A549 (cell line): ENCODE measurements around the gene ERFE. TPM values are rescaled to one million over a fixed set of nuclear protein-coding genes. Genes with fewer than 3 reads are reported as not detected.
"Not testable (repeated sequence)": the region's sequence is repeated elsewhere in the genome, so short reads cannot be mapped to it uniquely, and the experiment has no call there.

Experiments used
- ATAC-seq, 2 experiments: fragments of 200-7000 bp in 1 of 2; fragments of >200 bp in 1 of 2; cut with Nextera tagmentation in 1 of 2; cut with Tn5 transposase in 1 of 2; 3 replicates each; pipeline versions ENCODE4 v1.8.0 to v1.9.1; 2018 to 2020; ENCODE audit warnings: mild to moderate bottlenecking in 1 of 2, moderate library complexity in 1 of 2
- CTCF ChIA-PET: fragments of 300-600 bp; sonication (Branson Sonifier 250); formaldehyde crosslinking; extraction: SDS; loops from one replicate; lab custom pipeline; 2021; ENCODE audit warnings: antibody characterized with exemption, inconsistent platforms; lab: Yijun Ruan, JAX
- POLR2A ChIA-PET: fragments of 350-600 bp; formaldehyde crosslinking; extraction: SDS; loops from one replicate; lab custom pipeline; 2021; ENCODE audit warnings: antibody characterized with exemption, inconsistent platforms; lab: Yijun Ruan, JAX
- DNase-seq, 2 experiments: peaks; one replicate each; pipeline versions ENCODE4 v3.0.0 to v3.0.0-alpha.2; 2011 to 2016; ENCODE audit warnings: low read depth in 1 of 2, low spot score in 1 of 2
- FAIRE-seq: peaks from 2 replicates; lab custom pipeline; 2011; peaks lifted over from hg19 to GRCh38; lab: Jason Lieb, UNC
- H3K27ac ChIP-seq, 2 experiments: fragments of >200 bp; sonication (Bioruptor Twin); formaldehyde crosslinking; 3 replicates each; pipeline ENCODE4 v1.5.1; 2016 to 2017
- H3K4me1 ChIP-seq: fragments of >200 bp; sonication (Bioruptor Twin); formaldehyde crosslinking; 3 replicates; pipeline ENCODE4 v1.6.1; 2016
- H3K4me2 ChIP-seq: fragments of >200 bp; sonication (Bioruptor Twin); formaldehyde crosslinking; 3 replicates; pipeline ENCODE4 v1.6.1; 2016
- H3K4me3 ChIP-seq: fragments of >200 bp; sonication (Bioruptor Twin); formaldehyde crosslinking; 3 replicates; pipeline ENCODE4 v1.5.1; 2016
- H3K9me3 ChIP-seq: fragments of >200 bp; sonication (Bioruptor Twin); formaldehyde crosslinking; 3 replicates; pipeline ENCODE4 v1.6.1; 2016
- ATOH8 ChIP-seq: fragments of 250-450 bp; sonication (Bioruptor Pico); IDR thresholded peaks from 2 replicates; pipeline ENCODE4 v1.5.0; 2020; ENCODE audit warnings: low read depth, mild to moderate bottlenecking, moderate library complexity
- BCL3 ChIP-seq: fragments of >200 bp; sonication (Bioruptor Twin); formaldehyde crosslinking; IDR thresholded peaks from 3 replicates; pipeline ENCODE4 v1.6.1; 2016
- CBX2 ChIP-seq: fragments of 200-600 bp; sonication (generic); IDR thresholded peaks from 2 replicates; pipeline ENCODE4 v1.6.1; 2016; ENCODE audit warnings: low read depth, mild to moderate bottlenecking, borderline replicate concordance
- CEBPB ChIP-seq, 2 experiments: fragments of >200 bp in 1 of 2; sonication (Bioruptor Twin) in 1 of 2; formaldehyde crosslinking in 1 of 2; IDR thresholded peaks; 2 replicates each; pipeline ENCODE4 v1.6.1; 2012 to 2016
- EHF ChIP-seq: fragments of 250-450 bp; sonication (Bioruptor Pico); IDR thresholded peaks from 2 replicates; pipeline ENCODE4 v1.5.0; 2020; ENCODE audit warnings: mild to moderate bottlenecking
- ESRRA ChIP-seq: fragments of 150-350 bp; IDR thresholded peaks from 2 replicates; pipeline ENCODE4 v1.6.1; 2014; ENCODE audit warnings: mild to moderate bottlenecking, low read length, borderline replicate concordance
- FOSL2 ChIP-seq, 2 experiments: fragments of 450-650 bp in 1 of 2; fragments of >200 bp in 1 of 2; sonication (Bioruptor Twin) in 1 of 2; formaldehyde crosslinking; IDR thresholded peaks; 2 replicates each; pipeline versions ENCODE4 v1.5.0 to v1.6.1; 2016 to 2020; ENCODE audit warnings: mild to moderate bottlenecking in 1 of 2, moderate library complexity in 1 of 2
- GATA3 ChIP-seq: IDR thresholded peaks from 2 replicates; pipeline ENCODE4 v1.6.1; 2012; ENCODE audit warnings: borderline replicate concordance
- HDAC2 ChIP-seq: fragments of 200-600 bp; sonication (generic); IDR thresholded peaks from 2 replicates; pipeline ENCODE4 v1.6.1; 2016
- HES2 ChIP-seq: fragments of >200 bp; sonication (Bioruptor Twin); formaldehyde crosslinking; IDR thresholded peaks from 2 replicates; pipeline ENCODE4 v1.6.1; 2016
- HOXA7 ChIP-seq: fragments of 250-450 bp; sonication (Bioruptor Pico); IDR thresholded peaks from 2 replicates; pipeline ENCODE4 v1.5.0; 2020; ENCODE audit warnings: mild to moderate bottlenecking, moderate library complexity
- JUNB ChIP-seq: fragments of >200 bp; sonication (Bioruptor Twin); formaldehyde crosslinking; IDR thresholded peaks from 2 replicates; pipeline ENCODE4 v1.6.1; 2016
- KDM1A ChIP-seq: fragments of 200-600 bp; sonication (generic); IDR thresholded peaks from 2 replicates; pipeline ENCODE4 v1.6.1; 2016; ENCODE audit warnings: low read depth, mild to moderate bottlenecking
- MAX ChIP-seq: IDR thresholded peaks from 2 replicates; pipeline ENCODE4 v1.6.1; 2012
- MYC ChIP-seq: IDR thresholded peaks from 2 replicates; pipeline ENCODE4 v1.6.1; 2012; ENCODE audit warnings: mild to moderate bottlenecking, inconsistent platforms, low read length, improper control_type of control experiment, borderline replicate concordance
- POLR2A ChIP-seq: IDR thresholded peaks from 2 replicates; pipeline ENCODE4 v1.6.1; 2012; ENCODE audit warnings: mild to moderate bottlenecking, low read length
- POLR2AphosphoS2 ChIP-seq: conservative IDR thresholded peaks from 2 replicates; pipeline ENCODE4 v1.6.1; 2012; ENCODE audit warnings: low read length, improper control_type of control experiment, inconsistent platforms
- RARB ChIP-seq: fragments of 250-450 bp; sonication (Bioruptor Pico); IDR thresholded peaks from 2 replicates; pipeline ENCODE4 v1.8.0; 2021; ENCODE audit warnings: mild to moderate bottlenecking, moderate library complexity
- RCOR1 ChIP-seq: fragments of 150-350 bp; IDR thresholded peaks from 2 replicates; pipeline ENCODE4 v1.6.1; 2014; ENCODE audit warnings: antibody characterized with exemption, low read length, low read depth
- RFX5 ChIP-seq: fragments of 450-650 bp; IDR thresholded peaks from 2 replicates; pipeline ENCODE4 v1.7.1; 2014; ENCODE audit warnings: antibody characterized with exemption, mild to moderate bottlenecking, moderate library complexity
- RNF2 ChIP-seq: fragments of 200-600 bp; sonication (generic); IDR thresholded peaks from 2 replicates; pipeline ENCODE4 v1.6.1; 2016; ENCODE audit warnings: low read depth, mild to moderate bottlenecking, antibody characterized with exemption, moderate library complexity, borderline replicate concordance
- TP53 ChIP-seq: fragments of 250-450 bp; sonication (Bioruptor Pico); IDR thresholded peaks from 2 replicates; pipeline ENCODE4 v1.5.0; 2021; ENCODE audit warnings: mild to moderate bottlenecking, moderate library complexity
- ZNF302 ChIP-seq: fragments of 250-450 bp; sonication (Bioruptor Pico); IDR thresholded peaks from 2 replicates; pipeline ENCODE4 v1.9.0; 2021; ENCODE audit warnings: inconsistent platforms, mild to moderate bottlenecking, moderate library complexity
- WGBS: methylation state at CpG from one replicate; pipeline ENCODE4 v1.1.6; 2017; ENCODE audit errors: missing lambda C conversion rate; 5-methylcytosine and 5-hydroxymethylcytosine counted together
- polyA plus RNA-seq, 4 experiments: library from polyadenylated mRNA; depleted of rRNA in 3 of 4; stranded (reverse); fragments of >200 nt; fragmentation: RNase III in 1 of 4; extraction: RNeasy Plus Mini Kit Qiagen cat#74134 plus additional on column Dnase treatment in 1 of 4; gene quantifications; 2 replicates in 3 of 4; 3 replicates in 1 of 4; pipeline ENCODE4 v1.2.3, GENCODE V29; 2011 to 2017

The ERFE gene
- polyA plus RNA-seq, 2 of the 4 experiments (the other 2 are of a cell fraction): 2.6 TPM

- DNase-seq (peak; percentile 30 to 46), ATAC-seq (peak; percentile 45 to 56), FAIRE-seq (no peak)
- TF ChIP-seq MYC (no peak), FOSL2 (IDR thresholded peaks at IDR 0.05) (0 out of 2 replicates have a peak, but pooled peaks have one; percentile 24), FOSL2 (CRISPR knock-in tag; IDR thresholded peaks at IDR 0.05) (peak; percentile 19; the same call in 1 of the 2 replicates), TP53 (no peak), CEBPB (IDR thresholded peaks at IDR 0.05) (peak; percentile 44 to 60; a peak in 2 of 4 replicates)
- ChIA-PET POLR2A (interaction anchor here (0.7 to 1.0 kb wide), 3 partner anchors 70 to 109 kb away, joined by 3 to 4 read pairs (median 3); partner anchors contain the start of genes HES6 and SCLY), CTCF (interaction anchor here (1.1 to 3.7 kb wide), 3 partner anchors 9 to 93 kb away, joined by 3 to 15 read pairs (median 3); no protein-coding TSS in a partner anchor)
- WGBS: 44% methylated on average over 5 of the region's 5 CpGs
- peak overlapping the region; percentile 15; the same call in 1 of the 3 replicates for H3K4me3 ChIP-seq
- peak overlapping the region; percentile 68 for H3K4me2 ChIP-seq
- peak overlapping the region; percentile 88 to 89 for H3K27ac ChIP-seq
- H3K4me1 ChIP-seq: peaks cover 33% of the 10 kb centered on the region
- H3K9me3 ChIP-seq: no peaks in the 10 kb centered on the region
Observed at GRCh38 chr2:238169708-238170251, 11.0 kb downstream of the ERFE start.

- FAIRE-seq: no peak
- no peak for DNase-seq
- CTCF ChIA-PET: interaction anchor here (3.7 kb wide), 1 partner anchor 9 kb away, joined by 15 read pairs; no protein-coding TSS in a partner anchor
- peak overlapping the region; percentile 88 to 89 for H3K27ac ChIP-seq
- peaks cover 33% of the 10 kb centered on the region for H3K4me1 ChIP-seq
- no peak for ATAC-seq
- H3K4me3 ChIP-seq: no peak overlapping the region
- peak overlapping the region; percentile 68 for H3K4me2 ChIP-seq
- TF ChIP-seq GATA3 (no peak), CEBPB (IDR thresholded peaks at IDR 0.05) (no peak), MAX (no peak), ESRRA (no peak), RFX5 (no peak), EHF (CRISPR knock-in tag) (no peak), KDM1A (no peak), RNF2 (no peak), ATOH8 (CRISPR knock-in tag) (no peak), MYC (no peak), TP53 (no peak)
- TF ChIP-seq, all 56 proteins: peak for 0
- no peaks in the 10 kb centered on the region for H3K9me3 ChIP-seq
- POLR2A ChIA-PET: interaction anchor here (1.0 kb wide), 2 partner anchors 69 to 70 kb away, joined by 3 to 4 read pairs; partner anchors contain the start of gene HES6
- 89% methylated on average over 21 of the region's 21 CpGs for WGBS
Observed at GRCh38 chr2:238170386-238171071, 11.8 kb downstream of the ERFE start.

GRCh38 chr2:238171072-238171431, 12.3 kb downstream of the ERFE start:
- ATAC-seq, FAIRE-seq: not testable (repeated sequence)
- TF ChIP-seq CEBPB (IDR thresholded peaks at IDR 0.05): 0 out of 4 replicates have a peak, but pooled peaks of 1 of the 2 experiments have one; percentile 36
- TF ChIP-seq, all 56 proteins: peak for 1; not testable (repeated sequence) for 55
- POLR2A ChIA-PET, DNase-seq, H3K9me3 ChIP-seq, H3K4me2 ChIP-seq, H3K4me3 ChIP-seq: not testable (repeated sequence)
- Histone ChIP-seq H3K4me1 (peaks cover 33% of the 10 kb centered on the region), H3K27ac (peak overlapping the region in 1 of 2 experiments; percentile 88; a peak in 3 of 6 replicates)
- 82% methylated on average over 5 of the region's 5 CpGs for WGBS
- CTCF ChIA-PET: interaction anchor here (3.7 kb wide), 1 partner anchor 10 kb away, joined by 15 read pairs; no protein-coding TSS in a partner anchor

- 95% methylated on average over 9 of the region's 9 CpGs for WGBS
- ChIA-PET POLR2A (no interaction called here), CTCF (interaction anchor here (1.0 to 3.7 kb wide), 2 partner anchors 10 to 85 kb away, joined by 3 to 15 read pairs; no protein-coding TSS in a partner anchor)
- FAIRE-seq (no peak), DNase-seq (no peak), ATAC-seq (no peak)
- Histone ChIP-seq H3K4me1 (peaks cover 33% of the 10 kb centered on the region), H3K9me3 (no peaks in the 10 kb centered on the region), H3K4me2 (no peak overlapping the region), H3K27ac (no peak overlapping the region), H3K4me3 (no peak overlapping the region)
- no peak for TF ChIP-seq RARB (CRISPR knock-in tag)
- no peak for TF ChIP-seq TP53
- no peak for TF ChIP-seq HES2
- TF ChIP-seq HDAC2: no peak
- TF ChIP-seq POLR2A: no peak
- TF ChIP-seq HOXA7 (CRISPR knock-in tag): no peak
- no peak for TF ChIP-seq BCL3
- TF ChIP-seq RCOR1: no peak
- no peak for TF ChIP-seq ZNF302
- TF ChIP-seq POLR2AphosphoS2: no peak
- TF ChIP-seq EHF (CRISPR knock-in tag): no peak
- TF ChIP-seq CBX2: no peak
- TF ChIP-seq JUNB: no peak
- no peak for TF ChIP-seq MYC
Observed at GRCh38 chr2:238171575-238172187, 12.9 kb downstream of the ERFE start.
